Activated effector memory CD4-positive, alpha-beta T cell treated with anti-CD3 and anti-CD28 coated beads, Interleukin-2, amount 50 U/mL, for 16 hours (primary cell): ENCODE data around the gene PRKCH.

Experiments used
- DNase-seq: peaks from one replicate; pipeline ENCODE4 v3.0.0-alpha.2; 2020

Gene PRKCH

DNA sequence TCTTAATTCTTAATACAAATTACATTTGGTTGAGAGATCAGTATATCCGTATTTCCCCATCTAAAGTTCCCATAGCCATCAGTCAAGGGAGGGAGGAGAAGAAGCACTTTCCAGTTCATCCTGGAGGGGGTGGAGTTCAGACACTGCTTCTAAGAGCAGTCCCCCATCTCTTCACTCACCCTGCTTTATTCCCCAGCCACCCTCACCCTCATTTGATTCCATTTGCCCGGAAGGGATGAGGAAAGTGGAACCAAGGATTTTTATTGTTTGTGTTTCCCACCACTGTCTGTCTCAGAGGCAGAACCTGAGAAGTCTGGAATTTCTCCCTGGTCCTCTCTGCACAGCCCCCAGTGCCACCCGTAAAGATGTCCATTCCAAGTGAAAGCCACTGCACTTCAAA lies 239.7 kb downstream of the PRKCH start:
- DNase-seq = no peak

DNA sequence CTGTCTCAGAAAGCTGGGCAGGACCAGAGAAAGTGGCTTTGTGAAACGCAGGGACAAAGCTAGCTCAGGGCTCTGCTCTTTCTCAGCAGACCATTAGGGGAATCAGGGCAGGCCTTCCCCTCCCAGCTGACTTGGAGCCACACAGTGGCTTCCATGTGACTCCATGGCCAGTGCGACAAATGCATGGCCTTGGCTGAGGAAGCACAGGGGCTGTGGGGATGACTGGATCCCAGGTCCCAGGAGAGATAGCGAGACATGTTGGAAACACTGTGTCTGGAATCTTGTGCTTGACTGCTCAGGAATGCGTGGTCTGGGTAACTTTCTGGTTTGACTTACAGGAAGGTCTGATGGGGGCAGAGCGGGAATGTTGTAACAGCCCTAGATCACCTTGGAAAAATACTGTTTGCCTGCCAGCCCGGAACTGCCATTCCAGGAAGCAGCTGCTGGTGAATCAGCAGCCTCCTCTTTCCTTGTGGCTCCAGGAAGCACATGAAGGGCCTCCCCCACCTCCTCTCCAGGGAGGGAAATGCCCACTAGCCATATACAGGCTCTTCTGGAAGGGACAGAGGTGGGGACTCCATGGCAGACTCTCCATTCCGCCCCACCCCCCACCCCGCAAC lies 240.4 kb downstream of the PRKCH start:
- no peak for DNase-seq

DNA sequence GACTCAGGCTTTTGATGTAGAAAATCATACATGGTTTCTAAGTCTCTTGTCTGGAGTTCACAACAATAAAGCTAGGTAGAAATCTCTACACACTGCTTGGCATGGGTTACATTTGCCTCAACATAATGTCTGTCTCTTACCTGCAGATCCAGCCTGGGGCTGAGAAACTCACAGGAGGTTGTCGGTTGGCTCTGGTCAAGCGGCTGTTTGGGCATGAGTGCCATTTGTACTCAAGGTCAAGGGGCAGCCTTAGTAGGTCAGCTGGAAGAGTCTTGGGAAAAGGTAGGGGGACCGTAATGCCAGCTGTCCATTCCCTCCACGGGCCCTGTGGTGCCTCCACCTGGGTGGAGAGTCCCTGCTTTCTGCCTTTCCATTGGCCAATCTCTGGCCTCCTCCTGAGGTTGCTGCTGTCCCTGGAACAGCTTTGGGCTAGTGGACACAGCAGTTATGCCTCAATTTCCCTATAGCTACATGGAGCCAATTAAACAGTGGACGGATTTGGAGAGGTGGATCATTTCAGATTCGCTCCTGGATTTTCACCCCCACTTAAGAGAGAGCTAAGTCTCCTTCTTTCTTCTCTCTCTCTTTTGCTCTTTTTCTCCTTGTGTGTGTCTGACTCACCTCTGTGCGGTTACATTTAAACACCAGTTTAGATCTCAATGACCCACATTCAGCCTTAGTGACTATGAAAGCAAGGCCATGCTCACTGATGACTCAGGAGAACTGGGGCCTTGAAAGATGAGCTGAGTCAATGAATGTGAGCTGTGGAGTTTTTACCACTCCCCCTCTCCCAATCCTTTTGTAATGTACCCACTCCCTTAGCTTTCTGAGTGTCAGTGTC lies 241.2 kb downstream of the PRKCH start:
- peak; percentile 75 for DNase-seq

DNA sequence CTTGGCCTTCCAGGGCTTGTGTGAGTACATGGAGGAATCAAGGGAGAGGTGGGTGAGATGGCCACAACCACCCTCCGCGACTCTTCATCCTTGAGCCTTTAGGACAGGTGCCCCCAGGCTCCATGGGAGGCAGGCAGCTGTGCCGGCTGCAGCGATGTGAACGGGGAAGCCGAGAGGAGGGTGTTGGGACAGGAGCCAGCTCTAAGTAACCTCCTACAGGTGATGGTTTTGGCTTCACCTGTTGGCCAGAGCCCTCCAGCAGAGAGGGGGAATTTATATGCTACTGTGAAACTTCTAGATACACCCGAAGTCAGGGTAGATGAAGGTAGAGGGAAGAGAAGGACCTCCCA lies 241.8 kb downstream of the PRKCH start:
- DNase-seq = no peak

DNA sequence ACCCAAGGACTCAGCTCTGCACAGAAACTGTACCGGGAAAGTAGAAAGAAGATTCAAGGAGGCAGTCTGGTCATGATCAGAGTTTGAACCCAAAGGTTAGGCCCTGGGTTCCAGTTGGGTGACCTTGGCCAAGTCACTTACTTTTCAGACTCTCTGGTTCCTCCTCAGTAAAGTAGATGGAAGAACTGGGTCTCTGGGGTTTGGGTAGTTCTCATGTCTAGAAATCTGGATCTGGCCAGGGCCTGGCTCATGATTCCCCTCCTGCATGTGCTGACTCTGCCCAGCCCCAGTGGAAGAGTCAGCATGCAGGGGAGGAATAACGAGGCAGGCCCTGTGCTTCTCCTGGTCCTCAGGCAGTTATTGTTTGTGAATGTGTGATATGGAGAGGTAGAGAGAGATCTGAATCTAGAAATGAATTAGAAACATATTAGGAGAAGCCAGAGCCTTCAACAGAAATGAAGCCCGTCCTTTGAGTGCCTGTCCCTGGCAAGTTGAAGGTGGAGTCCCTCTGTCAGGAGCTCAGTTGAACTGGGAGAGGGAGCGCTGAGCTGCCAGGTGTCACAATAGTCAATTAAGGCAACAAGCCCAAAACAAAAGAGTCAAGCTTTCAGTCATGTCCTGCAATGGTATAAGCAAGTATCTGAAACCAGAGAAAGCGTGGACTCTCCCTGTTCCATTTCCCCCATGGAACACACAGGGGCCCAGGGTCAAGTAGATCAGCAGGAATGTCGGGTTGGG lies 242.7 kb downstream of the PRKCH start:
- DNase-seq = no peak

DNA sequence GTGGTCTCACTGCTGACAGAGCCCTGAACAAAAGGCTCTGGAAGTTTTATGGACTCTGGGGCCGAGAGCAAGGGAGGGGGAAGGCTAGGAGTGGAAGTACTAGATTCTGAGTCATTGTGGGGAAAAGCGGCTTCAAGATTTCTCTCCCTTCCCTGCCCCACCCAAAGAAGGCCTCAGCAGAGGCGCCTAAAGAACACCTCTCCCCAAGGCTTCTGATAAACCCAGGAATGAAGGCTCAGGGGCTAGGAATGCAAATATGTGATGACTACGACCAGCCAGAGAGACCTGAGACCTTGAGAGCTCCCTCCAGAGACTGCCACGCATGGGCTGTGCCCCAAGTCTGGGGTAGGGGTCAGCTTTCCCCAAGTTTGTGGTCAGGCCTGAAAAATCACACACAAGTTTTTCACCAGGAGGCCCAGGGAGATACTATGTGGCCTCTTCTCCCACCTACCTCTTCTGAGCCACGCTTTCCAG lies 243.3 kb downstream of the PRKCH start:
- no peak for DNase-seq

DNA sequence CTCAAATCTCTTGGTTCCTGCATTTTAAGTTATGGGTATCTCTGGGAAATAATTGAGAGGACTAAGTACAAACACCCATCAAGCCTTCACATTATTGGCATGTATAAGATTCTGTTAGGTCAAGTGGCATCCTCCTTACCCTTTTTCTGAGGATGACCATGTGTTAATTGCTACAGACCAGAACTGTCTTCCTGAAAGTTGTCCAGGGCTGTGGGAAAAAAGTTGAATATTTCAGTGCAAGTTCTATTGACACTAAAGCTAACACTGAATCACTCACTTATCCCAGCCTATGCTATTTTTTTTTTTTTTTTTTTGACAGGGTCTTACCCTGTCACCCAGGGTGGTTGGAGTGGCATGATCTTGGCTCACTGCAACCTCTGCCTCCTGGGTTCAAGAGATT lies 243.8 kb downstream of the PRKCH start:
- no peak for DNase-seq

DNA sequence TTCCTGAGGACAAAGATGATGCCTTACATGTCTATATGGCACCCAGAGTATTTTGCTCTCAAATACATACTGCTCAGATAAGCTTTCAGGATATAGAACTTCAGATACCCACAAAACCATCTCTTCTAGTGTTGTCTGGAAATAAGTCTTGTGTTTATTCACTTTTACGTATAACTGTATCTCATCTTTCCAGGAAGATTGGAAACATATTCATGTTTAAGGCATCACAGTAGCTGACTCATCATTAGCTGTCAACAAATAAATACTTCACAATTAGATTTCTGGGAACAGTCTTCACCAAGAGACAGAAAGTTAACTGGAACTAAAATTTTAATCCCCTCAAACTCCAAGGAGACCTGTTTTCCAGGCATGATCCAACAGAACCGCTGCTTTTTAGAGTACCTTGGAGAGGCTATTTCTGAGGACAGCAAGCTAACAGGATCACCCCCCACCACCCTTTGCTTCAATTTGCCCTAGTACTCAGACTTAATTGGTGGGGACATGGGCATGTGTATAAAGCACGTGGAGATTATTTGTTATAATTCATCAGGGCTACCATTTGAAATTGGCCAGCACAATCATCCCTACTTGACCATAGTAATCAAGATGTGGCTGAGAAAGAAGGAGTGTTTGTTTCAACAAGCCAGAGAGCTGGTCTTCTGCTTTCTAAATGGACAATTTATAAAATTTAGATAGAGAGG lies 244.6 kb downstream of the PRKCH start:
- DNase-seq = no peak

DNA sequence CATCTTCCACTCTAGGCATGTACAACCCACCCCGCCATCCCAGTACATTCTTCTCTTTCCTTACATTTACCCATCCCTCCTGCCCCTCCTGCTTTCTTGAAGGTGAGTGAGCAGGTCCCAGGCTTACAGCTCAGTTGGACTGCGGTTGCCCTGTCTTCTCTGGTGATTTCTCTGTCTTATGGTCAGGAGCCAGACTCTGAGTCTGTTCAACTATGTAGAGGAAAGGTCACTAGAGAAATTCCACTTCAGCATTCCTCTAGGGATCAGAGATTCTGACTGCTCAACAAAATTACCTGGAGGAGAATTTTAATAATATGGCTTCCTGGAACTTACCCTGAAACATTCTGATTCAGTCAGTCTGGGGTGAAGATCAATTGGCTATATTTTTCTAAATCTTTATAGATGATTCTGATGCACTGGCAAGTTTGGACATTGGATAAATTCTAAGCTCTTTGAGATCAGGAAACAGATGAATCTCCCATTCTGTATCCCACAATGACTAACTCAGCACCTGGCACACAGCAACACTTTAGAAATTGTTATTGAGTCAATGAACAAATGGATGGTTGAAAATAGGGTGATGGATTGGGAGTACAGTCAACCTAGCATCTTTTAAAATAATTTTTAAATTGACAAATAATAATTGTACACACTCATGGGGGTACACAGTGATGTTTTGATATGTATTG lies 245.3 kb downstream of the PRKCH start:
- DNase-seq = no peak

DNA sequence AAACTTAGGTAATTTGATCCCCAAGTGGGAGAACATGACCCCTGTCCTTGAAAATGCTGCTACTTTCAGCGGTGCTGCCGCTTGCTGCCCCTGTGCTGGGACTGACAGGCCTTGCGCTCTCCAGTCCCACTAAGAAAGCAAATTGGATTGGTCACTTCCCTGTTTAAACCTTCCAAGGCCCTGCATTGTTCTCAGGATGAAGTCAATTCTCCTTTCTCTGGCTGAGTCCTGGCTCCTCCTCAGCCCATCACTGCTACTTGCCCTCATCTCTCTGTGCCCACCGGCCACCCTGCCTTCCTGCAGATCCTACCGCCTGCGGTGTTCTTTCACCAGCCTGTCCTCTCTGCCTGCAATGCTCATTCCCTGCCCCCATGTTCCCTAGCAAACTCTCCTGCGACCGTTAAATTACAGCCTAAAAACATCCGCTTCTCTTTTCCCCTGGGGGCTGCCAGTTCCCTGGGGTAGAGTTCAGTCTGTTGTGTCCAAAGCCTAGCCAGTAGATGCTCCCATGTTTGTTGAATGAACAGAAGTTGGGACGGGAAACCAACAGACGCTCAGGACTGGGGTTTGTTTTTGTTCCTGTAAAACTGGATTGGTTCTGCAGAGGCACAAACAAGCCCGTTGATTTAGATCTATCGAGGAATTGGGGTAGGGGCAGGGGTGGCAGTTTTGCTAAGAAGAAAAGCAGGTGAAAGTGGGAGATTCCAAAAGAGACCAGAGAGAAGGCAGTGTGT lies 246.6 kb downstream of the PRKCH start:
- DNase-seq = no peak

DNA sequence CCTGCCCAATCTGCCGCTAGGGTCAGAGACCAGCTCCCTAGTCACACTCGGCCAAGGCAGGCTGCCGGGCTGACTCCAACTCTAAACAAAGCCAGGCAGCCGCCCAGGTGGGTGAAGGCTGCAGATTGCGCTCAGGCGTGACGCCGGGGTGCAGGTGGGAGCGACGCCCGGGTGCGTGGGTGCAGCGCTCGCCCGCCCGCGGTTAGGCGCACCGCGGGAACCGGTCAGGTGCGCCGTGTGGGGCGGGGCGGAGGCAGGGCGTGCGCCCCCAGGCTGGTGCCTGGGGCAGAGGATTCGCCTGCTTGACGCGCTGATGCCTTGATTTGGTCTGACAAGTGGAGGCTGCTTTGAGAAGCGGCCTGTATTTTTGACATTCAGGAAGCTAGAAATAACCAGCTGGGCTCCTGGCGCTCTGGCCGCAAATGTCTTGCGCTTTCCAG lies 247.2 kb downstream of the PRKCH start:
- DNase-seq = peak; percentile 81

DNA sequence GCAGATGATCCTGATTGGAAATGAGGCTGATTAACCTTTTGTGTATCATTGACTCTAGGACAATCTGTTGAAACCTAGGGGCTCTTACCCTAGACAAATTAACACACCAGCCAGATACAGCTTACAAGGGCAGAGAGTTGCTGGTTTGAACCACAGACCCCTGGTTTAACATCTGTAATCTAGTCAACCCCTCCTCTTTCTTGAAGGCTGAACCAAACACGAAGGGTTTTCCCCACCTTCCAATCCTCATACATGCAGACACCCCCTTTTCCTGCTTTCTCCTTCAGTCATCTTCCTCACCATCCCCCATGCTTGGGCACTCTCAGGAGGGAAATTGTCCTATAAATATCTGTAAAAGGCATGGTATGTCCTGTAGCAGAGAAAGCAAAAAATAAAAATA lies 247.9 kb downstream of the PRKCH start:
- DNase-seq = no peak

DNA sequence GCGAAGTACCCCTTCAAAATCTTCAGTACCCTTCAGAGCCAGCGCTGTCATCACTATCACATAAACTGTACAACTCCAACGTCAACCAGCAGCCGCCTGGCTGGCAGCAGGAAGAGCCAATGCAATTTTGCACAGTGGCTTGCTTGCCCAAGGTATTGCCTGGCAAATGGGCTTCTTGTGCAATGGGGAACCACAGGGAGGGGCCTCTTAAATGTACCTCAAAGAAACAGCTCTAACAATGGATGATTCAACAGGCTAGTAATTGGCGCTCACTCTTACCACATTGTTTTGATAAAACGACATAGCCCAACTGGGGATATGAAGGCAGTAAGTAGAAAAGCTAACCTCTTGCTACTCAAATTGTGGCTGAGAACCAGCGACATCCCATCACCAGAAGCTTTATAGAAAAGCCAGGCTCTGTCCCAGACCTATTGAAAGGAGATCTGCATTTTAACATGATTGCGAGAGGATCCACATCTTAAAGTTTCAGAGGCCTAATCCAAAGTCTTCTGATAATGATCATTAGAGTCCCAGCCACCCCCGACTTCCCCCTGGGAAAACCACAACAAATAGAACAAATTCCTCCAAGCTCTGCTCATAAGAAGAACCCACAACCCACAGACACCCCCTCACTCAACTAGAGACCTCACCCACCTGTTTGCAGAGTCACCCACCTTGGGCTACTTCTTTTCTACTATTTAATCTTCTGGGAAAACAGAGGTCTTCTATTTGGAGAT lies 248.6 kb downstream of the PRKCH start:
- no peak for DNase-seq

DNA sequence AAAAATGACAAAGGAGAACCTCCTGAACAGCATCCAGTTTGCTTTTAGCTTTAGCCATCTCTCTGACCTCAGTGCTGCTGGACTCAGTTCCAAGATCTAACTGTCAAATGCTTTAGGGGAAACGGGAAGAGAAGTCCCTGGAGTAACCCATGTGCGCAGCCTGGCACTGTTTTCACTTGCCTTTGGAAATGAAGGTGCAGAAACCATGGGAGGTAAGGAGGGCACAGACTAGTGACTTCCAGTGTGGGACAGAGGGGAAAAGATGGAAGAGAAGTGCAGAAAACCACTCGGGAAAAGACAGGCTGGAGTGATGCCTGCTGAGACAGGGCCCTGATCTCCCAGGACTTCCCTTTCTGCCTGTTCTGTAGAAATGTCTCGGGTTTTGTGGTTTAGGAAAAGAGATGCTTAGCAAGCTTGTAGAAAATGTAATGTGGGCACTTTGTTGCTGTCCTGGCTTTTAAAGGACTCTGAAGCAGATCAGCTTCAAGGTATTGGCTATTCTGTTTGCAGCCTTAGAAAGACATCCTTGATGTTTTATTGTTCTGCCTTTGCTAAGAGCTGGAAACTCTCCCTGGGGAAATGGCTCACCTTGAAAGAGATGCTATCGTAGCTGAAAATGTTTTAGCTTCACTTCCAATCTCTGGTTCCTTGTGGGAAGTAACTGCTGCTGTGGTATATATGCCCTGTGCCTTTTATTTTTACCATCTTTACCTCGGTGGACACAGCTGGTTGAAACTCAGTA lies 249.3 kb downstream of the PRKCH start:
- DNase-seq = no peak

DNA sequence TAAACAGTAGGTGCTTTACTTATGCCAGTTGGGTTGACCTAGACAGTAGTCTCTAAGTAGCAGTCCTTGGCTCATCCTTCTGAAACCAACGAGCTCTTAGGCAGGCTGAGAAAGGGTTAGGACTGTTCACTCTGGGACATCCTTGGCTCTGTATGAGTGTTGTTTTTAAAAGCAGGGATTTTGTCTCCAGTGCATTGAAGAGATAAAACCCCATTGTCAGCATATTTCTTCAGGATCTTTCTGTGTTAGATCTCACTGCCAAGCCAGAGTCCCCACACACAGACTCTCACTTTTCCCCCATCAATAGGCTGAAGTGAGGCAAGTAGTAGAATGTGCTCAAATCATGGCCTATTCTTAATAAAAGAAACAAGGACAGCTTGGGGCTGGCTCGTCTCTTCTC lies 250.5 kb downstream of the PRKCH start:
- no peak for DNase-seq

DNA sequence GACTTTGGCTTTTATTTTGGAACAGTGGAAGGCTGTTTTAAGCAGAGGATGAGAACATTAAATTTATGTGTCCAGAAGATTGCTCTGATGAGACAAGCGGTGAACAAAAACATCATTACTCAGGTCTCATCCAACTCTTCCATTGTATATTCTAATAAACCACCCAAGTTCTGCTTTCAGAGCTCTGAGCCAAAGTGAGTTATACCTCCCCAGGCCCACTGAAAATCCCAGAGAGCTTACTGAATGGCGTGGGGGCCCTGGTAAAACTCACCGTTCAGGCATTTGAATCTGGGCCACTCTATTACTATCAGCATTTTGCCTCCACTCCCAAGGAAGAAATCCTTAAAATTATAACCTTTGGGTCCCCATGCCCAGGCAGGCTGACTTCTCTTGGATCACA lies 251.9 kb downstream of the PRKCH start:
- no peak for DNase-seq

DNA sequence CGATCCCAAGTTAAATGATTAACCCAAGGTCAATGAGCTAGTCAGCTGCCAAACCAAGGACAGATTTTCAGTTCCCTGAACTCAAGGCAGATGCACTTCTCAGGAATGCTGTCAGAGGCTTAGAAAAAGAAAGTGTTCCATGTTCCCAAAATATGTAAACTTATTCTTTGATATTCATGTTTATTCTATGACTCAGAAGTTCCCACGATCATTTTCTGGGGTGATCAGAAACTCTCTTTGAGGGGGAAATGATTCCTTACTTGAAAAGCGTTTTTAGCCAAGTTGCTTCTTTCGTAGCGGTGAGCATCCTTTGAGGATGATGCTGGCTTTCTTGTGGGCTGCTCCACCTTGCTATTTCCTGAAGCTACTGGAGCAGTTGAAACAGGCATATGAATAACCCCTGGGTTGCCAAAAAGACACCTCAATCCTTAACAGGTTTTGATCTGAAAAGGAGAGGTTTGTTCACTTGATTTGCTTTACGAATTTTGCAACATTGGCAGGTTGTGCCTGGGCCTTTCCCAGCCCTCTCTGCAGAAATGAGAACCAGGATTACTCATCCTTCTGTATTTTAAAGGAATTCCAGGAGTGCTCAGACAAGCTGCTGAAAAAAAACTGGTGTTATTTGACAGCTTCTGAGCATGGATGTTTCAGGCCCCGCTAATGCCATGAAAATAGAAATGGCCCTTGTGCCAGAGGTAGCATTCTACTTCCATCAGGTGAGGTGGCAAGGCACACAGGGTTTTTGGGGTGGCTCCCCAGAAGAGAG lies 252.6 kb downstream of the PRKCH start:
- DNase-seq = no peak

DNA sequence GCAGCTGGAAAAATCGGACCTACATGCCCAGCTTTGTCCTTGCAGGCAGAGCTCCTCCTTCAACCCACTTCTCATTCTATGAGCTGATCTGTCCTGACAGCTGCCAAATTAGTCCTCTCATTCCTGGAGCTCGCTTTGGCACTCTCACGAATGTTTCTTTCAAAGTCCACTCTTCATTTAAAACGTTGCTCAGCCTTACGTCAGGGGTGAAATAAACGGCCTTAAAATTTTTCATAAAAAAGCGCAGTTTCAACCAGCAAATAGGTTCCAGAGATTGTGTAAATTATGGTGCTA lies 253.1 kb downstream of the PRKCH start:
- no peak for DNase-seq

DNA sequence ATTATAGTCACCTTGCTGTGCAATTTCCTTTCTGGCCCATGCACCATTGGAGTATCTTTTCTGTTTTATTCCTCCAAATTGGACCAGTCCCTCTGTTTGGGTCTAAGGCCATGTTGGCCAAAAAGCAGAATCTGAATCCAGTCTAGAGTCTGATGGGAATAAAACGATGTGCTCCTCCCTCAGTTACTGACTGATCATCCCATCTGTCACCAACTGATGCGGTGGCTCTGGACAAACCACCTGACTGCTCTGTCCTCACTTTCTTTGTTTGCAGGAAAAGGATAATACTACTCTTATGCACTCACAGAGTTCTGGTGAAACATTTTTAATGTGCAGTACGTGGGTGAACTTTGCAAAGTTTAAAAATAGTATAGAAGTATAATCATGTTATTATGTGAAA lies 253.7 kb downstream of the PRKCH start:
- no peak for DNase-seq
